Stimulated activated CD8-positive, alpha-beta memory T cell treated with anti-CD3 and anti-CD28 coated beads, Interleukin-2, amount 100 ng/mL, for 48 hours (primary cell): ENCODE results near the gene MYO9A.

ENCODE experiments used
- DNase-seq, 2 donors: peaks; one replicate each; pipeline ENCODE4 v3.0.0-alpha.2; 2020; ENCODE audit warnings: low read depth in 2 of 2

The MYO9A gene

GRCh38 chr15:71809346-71809745 lies 308.6 kb downstream of the MYO9A start:
- DNase-seq = no peak

GRCh38 chr15:71808311-71809020 lies 309.5 kb downstream of the MYO9A start:
- DNase-seq = no peak

- no peak for DNase-seq
Measured at GRCh38 chr15:71807691-71808091, 310.3 kb downstream of the MYO9A start.

GRCh38 chr15:71807125-71807629 lies 310.8 kb downstream of the MYO9A start:
- no peak for DNase-seq

- no peak for DNase-seq
Measured at GRCh38 chr15:71806452-71806931, 311.5 kb downstream of the MYO9A start.

- DNase-seq = no peak
Measured at GRCh38 chr15:71804695-71805470, 313.1 kb downstream of the MYO9A start.

GRCh38 chr15:71804226-71804625 lies 313.7 kb downstream of the MYO9A start:
- no peak for DNase-seq

GRCh38 chr15:71802770-71803169 lies 315.2 kb downstream of the MYO9A start:
- DNase-seq = peak; percentile 19 to 37

GRCh38 chr15:71801935-71802655 lies 315.9 kb downstream of the MYO9A start:
- DNase-seq = no peak

- no peak for DNase-seq
Measured at GRCh38 chr15:71800835-71801745, 316.9 kb downstream of the MYO9A start.

GRCh38 chr15:71800190-71800589 lies 317.8 kb downstream of the MYO9A start:
- no peak for DNase-seq

- DNase-seq = no peak
Measured at GRCh38 chr15:71798641-71799040, 319.3 kb downstream of the MYO9A start.

- DNase-seq = no peak
Measured at GRCh38 chr15:71792521-71792920, 325.4 kb downstream of the MYO9A start.

- DNase-seq = no peak
Measured at GRCh38 chr15:71791975-71792374, 326.0 kb downstream of the MYO9A start.

- DNase-seq = no peak
Measured at GRCh38 chr15:71790081-71790480, 327.9 kb downstream of the MYO9A start.

- DNase-seq = no peak
Measured at GRCh38 chr15:71789616-71790015, 328.3 kb downstream of the MYO9A start.

GRCh38 chr15:71788646-71789579 lies 329.0 kb downstream of the MYO9A start:
- DNase-seq = no peak

GRCh38 chr15:71786673-71787072 lies 331.3 kb downstream of the MYO9A start:
- DNase-seq = no peak

- no peak for DNase-seq
Measured at GRCh38 chr15:71785996-71786395, 332.0 kb downstream of the MYO9A start.

- no peak for DNase-seq
Measured at GRCh38 chr15:71784719-71785118, 333.2 kb downstream of the MYO9A start.
